ENCODE measurements around the gene REXO4.

Gene REXO4

DNA sequence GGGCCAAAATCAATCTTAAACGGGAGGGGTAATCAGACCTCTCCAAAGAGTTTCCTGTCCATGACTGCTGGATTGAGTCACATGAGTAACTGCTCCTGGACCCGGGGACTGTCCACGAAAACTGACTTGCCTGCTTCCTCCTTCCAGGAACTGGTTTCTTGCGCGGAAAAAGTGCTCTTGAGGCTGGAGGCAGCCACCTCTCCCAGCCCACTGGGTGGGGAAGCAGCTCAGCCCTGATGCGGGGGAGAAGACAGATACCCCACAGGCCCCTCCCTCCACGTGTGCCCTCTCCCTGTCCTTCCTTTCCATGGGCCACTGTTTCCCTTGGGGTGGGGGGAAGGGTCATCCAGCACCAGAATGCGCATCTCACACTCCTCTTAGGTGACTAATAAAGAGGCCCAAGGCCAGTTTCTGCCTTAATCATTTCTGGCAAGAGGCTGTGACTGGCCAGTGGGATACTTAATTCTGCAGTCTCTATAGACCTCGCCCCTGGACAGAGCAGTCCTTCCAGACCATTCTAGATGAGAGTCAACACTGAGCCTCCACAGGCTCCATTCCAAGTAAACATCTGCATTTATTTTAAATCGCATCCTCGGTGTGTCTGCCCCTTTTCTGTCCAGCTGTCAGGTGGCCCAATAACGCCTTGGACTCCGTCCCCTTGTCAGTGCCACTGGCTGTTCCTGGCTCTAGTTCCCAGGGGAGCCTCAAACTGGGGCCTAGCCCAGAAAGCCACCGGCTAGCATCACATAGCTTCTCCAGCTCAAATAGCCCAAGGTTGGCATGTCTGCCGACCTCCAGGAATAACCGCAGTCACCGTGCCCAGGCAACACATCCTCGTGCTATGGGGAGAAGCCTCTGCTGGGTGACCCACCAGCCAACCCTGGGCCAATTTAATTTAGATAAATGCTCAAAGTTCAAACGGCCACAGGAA is 12.0 kb downstream of the REXO4 start:
- TF ChIP-seq, protein P1, sequence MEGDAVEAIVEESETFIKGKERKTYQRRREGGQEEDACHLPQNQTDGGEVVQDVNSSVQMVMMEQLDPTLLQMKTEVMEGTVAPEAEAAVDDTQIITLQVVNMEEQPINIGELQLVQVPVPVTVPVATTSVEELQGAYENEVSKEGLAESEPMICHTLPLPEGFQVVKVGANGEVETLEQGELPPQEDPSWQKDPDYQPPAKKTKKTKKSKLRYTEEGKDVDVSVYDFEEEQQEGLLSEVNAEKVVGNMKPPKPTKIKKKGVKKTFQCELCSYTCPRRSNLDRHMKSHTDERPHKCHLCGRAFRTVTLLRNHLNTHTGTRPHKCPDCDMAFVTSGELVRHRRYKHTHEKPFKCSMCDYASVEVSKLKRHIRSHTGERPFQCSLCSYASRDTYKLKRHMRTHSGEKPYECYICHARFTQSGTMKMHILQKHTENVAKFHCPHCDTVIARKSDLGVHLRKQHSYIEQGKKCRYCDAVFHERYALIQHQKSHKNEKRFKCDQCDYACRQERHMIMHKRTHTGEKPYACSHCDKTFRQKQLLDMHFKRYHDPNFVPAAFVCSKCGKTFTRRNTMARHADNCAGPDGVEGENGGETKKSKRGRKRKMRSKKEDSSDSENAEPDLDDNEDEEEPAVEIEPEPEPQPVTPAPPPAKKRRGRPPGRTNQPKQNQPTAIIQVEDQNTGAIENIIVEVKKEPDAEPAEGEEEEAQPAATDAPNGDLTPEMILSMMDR (IDR thresholded peaks at IDR 0.05; ENCODE audit: low read depth, low read length) = no peak
- no peak overlapping the region for H3K4me3 ChIP-seq (ENCODE audit: low read depth, low read length)

DNA sequence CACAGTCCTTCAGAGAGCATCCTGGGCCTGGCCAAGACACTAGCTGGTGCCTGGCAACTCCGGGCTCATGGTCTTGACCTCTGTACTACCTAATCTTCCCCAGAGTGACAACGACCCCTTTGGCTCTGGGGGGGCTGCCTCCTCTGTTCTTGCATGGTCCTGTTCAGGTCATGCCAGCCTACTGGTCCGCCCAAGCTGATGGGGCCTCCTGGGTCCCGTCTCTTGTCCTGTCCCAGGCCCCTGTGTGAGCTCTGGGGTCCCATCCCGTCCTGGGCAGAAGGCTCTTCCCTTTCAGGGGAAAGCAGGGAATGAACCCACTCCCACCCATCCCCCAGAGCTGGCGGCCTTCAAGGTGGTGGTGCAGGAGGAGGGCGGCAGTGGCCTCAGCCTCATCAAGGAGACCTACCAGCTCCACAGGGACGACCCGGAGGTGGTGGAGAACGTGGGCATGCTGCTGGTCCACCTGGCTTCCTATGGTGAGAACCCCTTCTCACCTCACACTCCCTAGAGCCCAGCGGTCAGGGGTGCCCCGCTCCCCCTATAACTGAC is 13.3 kb downstream of the REXO4 start:
- TF ChIP-seq, protein P1 (IDR thresholded peaks at IDR 0.05; ENCODE audit: low read depth, low read length) = no peak
- no peak overlapping the region for H3K4me3 ChIP-seq (ENCODE audit: low read depth, low read length)

DNA sequence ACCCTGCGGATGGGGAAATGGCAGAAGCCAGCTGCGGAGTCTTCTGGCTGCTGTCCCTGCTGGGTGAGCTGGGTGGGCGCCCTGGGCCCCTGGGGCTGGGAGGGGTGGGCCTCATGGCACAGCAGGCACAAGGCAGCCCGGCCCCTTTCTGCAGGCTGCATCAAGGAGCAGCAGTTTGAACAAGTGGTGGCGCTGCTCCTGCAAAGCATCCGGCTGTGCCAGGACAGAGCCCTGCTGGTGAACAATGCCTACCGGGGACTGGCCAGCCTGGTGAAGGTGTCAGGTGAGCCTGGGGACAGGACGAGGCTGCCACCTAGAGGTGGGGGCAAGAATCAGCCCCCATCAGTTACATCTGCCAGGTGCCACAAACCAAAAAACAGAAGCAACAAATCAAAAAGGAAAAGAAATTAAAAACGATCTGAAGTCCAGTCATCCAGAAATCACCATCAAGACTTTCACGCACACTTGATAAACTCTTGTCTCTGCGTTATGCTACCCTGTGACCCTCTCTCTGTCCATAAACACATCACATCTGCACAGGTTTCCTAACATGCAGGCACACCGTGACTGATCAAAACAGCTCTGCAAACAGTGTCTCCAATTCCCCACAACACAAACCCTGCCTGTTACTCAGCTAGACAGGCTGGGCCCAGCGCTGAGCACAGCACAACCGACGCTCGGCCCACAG is 13.9 kb downstream of the REXO4 start:
- TF ChIP-seq, protein P1 (IDR thresholded peaks at IDR 0.05; ENCODE audit: low read depth, low read length) = peak; percentile 35; the same call in 1 of the 2 replicates
- no peak overlapping the region for H3K4me3 ChIP-seq (ENCODE audit: low read depth, low read length)

DNA sequence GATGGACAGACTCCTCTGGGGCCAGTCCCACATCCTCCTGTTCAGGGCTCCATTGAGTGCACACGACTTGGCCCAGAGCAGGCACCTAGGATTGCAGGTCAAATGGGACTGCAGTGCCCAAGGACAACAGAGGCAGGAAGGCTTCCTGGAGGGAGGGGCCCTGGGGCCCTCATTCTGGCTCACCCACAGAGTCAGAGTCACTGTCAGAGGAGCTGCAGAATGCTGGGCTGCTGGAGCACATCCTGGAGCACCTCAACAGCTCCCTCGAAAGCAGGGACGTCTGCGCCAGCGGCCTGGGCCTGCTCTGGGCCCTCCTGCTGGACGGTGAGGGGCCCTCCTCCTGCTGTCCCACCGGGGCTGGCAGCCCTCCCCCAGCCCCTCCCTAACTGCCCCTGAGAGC is 15.1 kb downstream of the REXO4 start:
- no peak overlapping the region for H3K4me3 ChIP-seq (ENCODE audit: low read depth, low read length)
- TF ChIP-seq, protein P1 (IDR thresholded peaks at IDR 0.05; ENCODE audit: low read depth, low read length) = no peak

DNA sequence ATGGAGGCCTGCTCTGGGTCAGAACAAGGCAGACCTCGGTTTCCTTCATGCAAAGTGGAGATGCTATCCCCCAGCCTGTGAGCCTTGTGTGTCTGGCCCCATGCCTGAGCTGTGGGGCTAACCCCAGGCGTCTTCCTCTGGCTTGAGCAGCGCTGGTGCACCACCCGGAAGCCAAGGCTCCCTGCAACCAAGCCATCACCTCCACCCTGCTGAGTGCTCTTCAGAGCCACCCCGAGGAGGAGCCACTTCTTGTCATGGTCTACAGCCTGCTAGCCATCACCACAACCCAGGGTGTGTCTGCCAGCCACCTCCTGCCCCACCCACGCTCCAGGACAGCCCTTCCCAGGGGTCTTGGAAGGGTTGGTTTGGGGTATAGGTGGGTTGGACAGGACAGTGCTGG is 16.2 kb downstream of the REXO4 start:
- TF ChIP-seq, protein P1 (IDR thresholded peaks at IDR 0.05; ENCODE audit: low read depth, low read length) = no peak
- no peak overlapping the region for H3K4me3 ChIP-seq (ENCODE audit: low read depth, low read length)

DNA sequence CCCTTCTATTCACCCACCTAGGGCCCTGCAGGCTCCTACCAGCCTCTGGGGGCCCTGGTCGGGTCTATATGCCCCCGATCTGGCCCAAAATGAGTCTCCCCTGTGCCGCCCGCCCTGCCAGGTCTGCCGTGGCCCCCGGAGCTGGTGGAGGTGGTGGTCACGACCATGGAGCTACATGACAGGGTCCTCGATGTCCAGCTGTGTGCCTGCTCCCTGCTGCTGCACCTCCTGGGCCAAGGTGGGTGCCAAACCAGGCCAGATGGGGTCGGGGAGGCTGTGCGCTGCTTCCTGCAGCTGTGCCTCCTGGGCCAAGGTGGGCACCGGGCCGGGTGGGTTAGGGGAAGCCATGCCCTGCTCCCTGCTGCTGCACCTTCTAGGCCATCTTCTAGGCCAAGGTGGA is 17.5 kb downstream of the REXO4 start:
- TF ChIP-seq, protein P1 (IDR thresholded peaks at IDR 0.05; ENCODE audit: low read depth, low read length) = no peak
- no peak overlapping the region for H3K4me3 ChIP-seq (ENCODE audit: low read depth, low read length)
